Measurements from ENCODE around the gene AGAP1.
A peak's percentile ranks its signal among the peaks of the same experiment; 100 is the strongest.

AGAP1 gene

DNA sequence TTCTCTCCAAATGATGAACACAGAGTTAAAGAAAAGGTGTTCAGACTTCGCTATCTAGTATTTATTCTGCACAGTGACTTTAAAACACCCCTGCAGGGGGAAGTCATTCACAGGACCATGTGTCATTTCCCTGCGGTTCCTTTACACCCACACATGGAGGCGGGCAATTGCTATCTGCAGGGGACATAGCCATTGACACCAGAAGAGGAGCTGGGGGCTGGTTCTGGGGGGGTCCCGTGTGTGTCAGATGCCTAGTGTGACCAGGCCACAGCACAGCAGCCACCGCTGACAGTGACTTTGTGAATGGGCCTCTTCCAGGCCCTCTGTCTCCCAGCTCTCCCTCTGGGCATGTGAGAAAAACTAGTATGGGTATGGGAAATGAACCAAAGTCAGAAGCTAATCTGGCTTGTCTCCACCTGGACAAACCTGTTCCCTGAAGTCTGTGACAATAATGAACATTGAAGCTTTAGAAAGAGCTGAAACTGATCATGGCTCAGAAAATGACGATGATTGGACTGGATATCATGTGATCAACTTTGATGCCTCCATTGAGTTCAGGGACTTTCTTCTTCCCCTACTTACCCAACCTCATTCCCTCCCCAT, 681.8 kb downstream of the AGAP1 start:
- DNase-seq (ENCODE audit: low read depth): no peak
- TF ChIP-seq, protein P1, sequence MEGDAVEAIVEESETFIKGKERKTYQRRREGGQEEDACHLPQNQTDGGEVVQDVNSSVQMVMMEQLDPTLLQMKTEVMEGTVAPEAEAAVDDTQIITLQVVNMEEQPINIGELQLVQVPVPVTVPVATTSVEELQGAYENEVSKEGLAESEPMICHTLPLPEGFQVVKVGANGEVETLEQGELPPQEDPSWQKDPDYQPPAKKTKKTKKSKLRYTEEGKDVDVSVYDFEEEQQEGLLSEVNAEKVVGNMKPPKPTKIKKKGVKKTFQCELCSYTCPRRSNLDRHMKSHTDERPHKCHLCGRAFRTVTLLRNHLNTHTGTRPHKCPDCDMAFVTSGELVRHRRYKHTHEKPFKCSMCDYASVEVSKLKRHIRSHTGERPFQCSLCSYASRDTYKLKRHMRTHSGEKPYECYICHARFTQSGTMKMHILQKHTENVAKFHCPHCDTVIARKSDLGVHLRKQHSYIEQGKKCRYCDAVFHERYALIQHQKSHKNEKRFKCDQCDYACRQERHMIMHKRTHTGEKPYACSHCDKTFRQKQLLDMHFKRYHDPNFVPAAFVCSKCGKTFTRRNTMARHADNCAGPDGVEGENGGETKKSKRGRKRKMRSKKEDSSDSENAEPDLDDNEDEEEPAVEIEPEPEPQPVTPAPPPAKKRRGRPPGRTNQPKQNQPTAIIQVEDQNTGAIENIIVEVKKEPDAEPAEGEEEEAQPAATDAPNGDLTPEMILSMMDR (IDR thresholded peaks at IDR 0.05; ENCODE audit: low read depth, low read length, missing control alignments): no peak
- H3K4me3 ChIP-seq (ENCODE audit: low read depth, low read length): no peak overlapping the region

GRCh38 chr2:236176417-236176816, 682.6 kb downstream of the AGAP1 start:
- H3K4me3 ChIP-seq (ENCODE audit: low read depth, low read length): no peak overlapping the region
- TF ChIP-seq, protein P1 (IDR thresholded peaks at IDR 0.05; ENCODE audit: low read depth, low read length, missing control alignments): peak; percentile 42
- no peak for DNase-seq (ENCODE audit: low read depth)

DNA sequence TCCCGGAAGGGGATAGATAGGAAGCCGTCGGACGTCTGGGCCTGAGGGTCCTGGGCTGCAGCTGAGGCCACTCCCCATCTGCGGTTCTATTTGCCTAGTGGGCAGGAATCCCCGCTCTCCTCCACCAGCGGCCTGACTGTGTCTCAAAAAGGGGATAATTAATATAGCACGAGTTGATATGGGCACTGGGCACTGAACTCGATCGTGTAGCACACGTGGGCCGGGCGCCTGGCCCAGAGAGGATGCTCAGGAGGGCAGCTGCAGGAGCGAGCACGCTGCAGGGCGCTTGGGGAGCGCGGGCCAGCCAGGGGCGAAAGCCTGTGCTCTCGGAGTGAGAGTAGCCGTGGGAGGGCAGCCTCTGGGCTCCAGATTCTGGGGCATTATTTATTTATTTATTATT, 683.1 kb downstream of the AGAP1 start:
- DNase-seq (ENCODE audit: low read depth): no peak
- no peak overlapping the region for H3K4me3 ChIP-seq (ENCODE audit: low read depth, low read length)
- TF ChIP-seq, protein P1 (IDR thresholded peaks at IDR 0.05; ENCODE audit: low read depth, low read length, missing control alignments): no peak

GRCh38 chr2:236177604-236177966, 683.7 kb downstream of the AGAP1 start:
- H3K4me3 ChIP-seq (ENCODE audit: low read depth, low read length): no peak overlapping the region
- TF ChIP-seq, protein P1 (IDR thresholded peaks at IDR 0.05; ENCODE audit: low read depth, low read length, missing control alignments): peak; percentile 65
- DNase-seq (ENCODE audit: low read depth): no peak

DNA sequence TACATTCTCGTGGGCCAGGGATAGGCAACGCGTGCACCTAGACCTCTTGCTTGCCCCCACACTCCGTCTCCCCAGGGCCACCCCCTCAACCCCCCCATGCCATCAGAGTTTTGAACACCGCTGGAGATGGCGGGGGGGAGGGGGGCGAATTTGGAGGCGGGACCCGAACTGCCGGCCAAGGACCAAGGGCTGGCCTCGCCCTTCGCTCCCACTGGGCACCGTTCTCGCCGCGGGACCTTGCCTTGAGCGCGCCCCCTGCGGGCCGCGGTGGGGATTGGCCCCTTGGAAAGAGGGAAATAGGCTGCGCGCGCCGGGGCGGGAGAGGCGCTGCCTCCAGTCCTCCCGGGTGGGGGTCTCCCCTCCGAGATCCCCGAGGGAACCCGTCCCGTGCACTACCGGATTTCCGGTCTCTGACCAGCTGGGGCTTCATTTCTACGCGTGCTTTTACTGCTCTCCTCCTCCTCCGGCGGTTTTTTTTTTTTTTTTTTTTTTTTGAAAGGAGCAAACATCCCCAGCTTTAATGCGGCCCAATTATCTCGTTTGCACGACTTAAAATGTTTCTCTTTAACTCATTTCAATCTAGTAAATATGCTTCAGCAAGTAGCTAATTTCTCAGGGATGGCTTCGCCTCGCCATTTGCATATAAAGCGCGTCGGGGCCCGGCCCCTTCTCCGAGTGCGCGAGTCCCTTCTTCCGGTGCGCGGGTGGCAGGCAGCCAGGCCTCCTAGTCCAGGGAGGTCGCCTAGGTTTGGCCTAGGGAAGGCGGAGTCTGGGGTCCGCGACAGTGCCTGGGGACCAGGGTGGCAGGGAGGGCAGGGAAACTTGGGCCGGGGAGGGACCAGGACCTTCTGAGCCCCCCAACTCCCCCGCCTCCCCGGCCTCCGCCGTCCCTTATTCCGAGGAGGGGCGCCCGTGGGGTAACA, 684.4 kb downstream of the AGAP1 start:
- H3K4me3 ChIP-seq (ENCODE audit: low read depth, low read length): no peak overlapping the region
- TF ChIP-seq, protein P1 (IDR thresholded peaks at IDR 0.05; ENCODE audit: low read depth, low read length, missing control alignments): peak; percentile 45
- DNase-seq (ENCODE audit: low read depth): no peak

DNA sequence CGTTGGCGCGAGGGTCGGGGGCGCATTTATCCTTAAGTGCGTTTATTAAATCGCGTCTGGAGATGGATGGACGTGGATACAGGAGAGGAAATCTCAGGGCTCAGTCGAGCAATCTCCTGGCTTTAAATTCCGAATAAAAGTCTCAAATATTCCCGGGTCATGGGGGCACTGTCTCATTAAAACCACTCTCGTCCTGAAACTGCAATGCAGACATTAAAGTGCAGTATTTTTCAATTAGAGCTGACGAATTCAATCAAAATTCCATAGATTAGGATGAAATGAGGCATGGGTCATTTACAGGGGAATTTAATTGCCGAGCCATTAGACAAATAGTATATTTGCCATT, 685.0 kb downstream of the AGAP1 start:
- H3K4me3 ChIP-seq (ENCODE audit: low read depth, low read length): no peak overlapping the region
- TF ChIP-seq, protein P1 (IDR thresholded peaks at IDR 0.05; ENCODE audit: low read depth, low read length, missing control alignments): no peak
- no peak for DNase-seq (ENCODE audit: low read depth)

Measured in GM12864 (cell line).